ENCODE measurements around the gene UPF3A. TPM values are rescaled to one million over a fixed set of nuclear protein-coding genes. Genes with fewer than 3 reads are reported as not detected.

The UPF3A gene
- total RNA-seq, 1 experiment from 2014 or later: 88.3 TPM

DNA sequence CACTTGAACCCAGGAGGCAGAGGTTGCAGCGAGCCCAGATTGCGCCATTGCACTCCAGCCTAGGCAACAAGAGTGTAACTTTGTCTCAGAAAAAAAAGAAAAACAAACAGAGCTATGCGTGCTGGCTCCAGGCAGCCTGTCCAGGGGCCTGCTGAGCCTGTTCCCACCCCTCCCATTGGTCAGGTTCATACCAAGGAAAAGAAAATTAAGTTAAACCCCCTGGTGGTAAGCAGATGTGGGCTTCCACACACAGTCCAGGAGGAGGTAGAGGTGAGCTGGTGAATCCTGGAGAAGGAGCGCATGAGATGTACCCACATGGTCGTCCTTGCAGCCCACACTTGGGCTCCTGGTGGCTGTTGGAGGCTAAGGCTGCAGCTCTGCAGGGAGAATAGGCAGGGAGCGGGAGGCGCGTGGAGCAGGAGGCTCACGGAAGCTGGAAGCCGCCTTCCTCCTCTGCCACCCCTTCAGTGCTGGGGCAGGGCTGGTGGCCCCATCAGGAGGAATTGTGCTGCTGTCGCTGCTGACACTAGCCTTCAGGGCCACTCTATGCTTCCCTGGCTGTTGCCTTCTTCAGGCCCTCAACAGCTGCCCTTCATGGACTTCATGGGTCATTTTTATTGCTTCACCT, 22.4 kb downstream of the UPF3A start:
- Mint-ChIP-seq H3K27ac (ENCODE audit: unreplicated experiment) (no peak overlapping the region), H3K9me3 (ENCODE audit: unreplicated experiment) (no peaks in the 10 kb centered on the region), H3K4me1 (ENCODE audit: low read depth, unreplicated experiment) (no peaks in the 10 kb centered on the region), H3K27me3 (ENCODE audit: insufficient read depth, unreplicated experiment) (no peaks in the 10 kb centered on the region), H3K36me3 (ENCODE audit: insufficient read depth, unreplicated experiment) (peaks cover 59% of the 10 kb centered on the region), H3K4me3 (ENCODE audit: unreplicated experiment) (no peak overlapping the region)
- H3K4me1 ChIP-seq: no peaks in the 10 kb centered on the region
- TF ChIP-seq CTCF (IDR thresholded peaks at IDR 0.05; ENCODE audit: insufficient read depth in 1 of 2, low read depth in 1 of 2, low read length in 1 of 2, severe bottlenecking in 1 of 2, unreplicated experiment in 1 of 2): no peak
- no peaks in the 10 kb centered on the region for H3K27me3 ChIP-seq (replicated peaks; ENCODE audit: control insufficient read depth, insufficient read depth, low read length)
- H3K9me3 ChIP-seq: no peaks in the 10 kb centered on the region
- intact Hi-C loops (cut with micrococcal nuclease; ENCODE audit: unreplicated experiment): no loop called here
- ChIA-PET CTCF (no interaction called here), POLR2A (no interaction called here)
- H3K36me3 ChIP-seq (ENCODE audit: control insufficient read depth, insufficient read depth, low read length): peaks cover 2% of the 10 kb centered on the region
- no peak overlapping the region for H3K4me3 ChIP-seq (ENCODE audit: low read depth, low read length)
- no TSS peak for BruUV-seq (replicated peaks)
- DNase-seq: no peak

GRCh38 chr13:114304346-114305034, 23.1 kb downstream of the UPF3A start:
- H3K36me3 Mint-ChIP-seq (ENCODE audit: insufficient read depth, unreplicated experiment): peaks cover 54% of the 10 kb centered on the region
- H3K4me1 Mint-ChIP-seq (ENCODE audit: low read depth, unreplicated experiment): no peaks in the 10 kb centered on the region
- H3K4me1 ChIP-seq: no peaks in the 10 kb centered on the region
- no peak overlapping the region for H3K4me3 Mint-ChIP-seq (ENCODE audit: unreplicated experiment)
- no peak overlapping the region for H3K27ac Mint-ChIP-seq (ENCODE audit: unreplicated experiment)
- no peak for DNase-seq
- ChIA-PET CTCF (no interaction called here), POLR2A (no interaction called here)
- no peaks in the 10 kb centered on the region for H3K9me3 ChIP-seq
- intact Hi-C loops (cut with micrococcal nuclease; ENCODE audit: unreplicated experiment): no loop called here
- H3K9me3 Mint-ChIP-seq (ENCODE audit: unreplicated experiment): no peaks in the 10 kb centered on the region
- no peak for TF ChIP-seq CTCF (IDR thresholded peaks at IDR 0.05; ENCODE audit: insufficient read depth in 1 of 2, low read depth in 1 of 2, low read length in 1 of 2, severe bottlenecking in 1 of 2, unreplicated experiment in 1 of 2)
- BruUV-seq (replicated peaks): no TSS peak
- no peak overlapping the region for H3K4me3 ChIP-seq (ENCODE audit: low read depth, low read length)
- no peaks in the 10 kb centered on the region for H3K27me3 ChIP-seq (replicated peaks; ENCODE audit: control insufficient read depth, insufficient read depth, low read length)
- no peaks in the 10 kb centered on the region for H3K27me3 Mint-ChIP-seq (ENCODE audit: insufficient read depth, unreplicated experiment)
- H3K36me3 ChIP-seq (ENCODE audit: control insufficient read depth, insufficient read depth, low read length): peaks cover 2% of the 10 kb centered on the region

DNA sequence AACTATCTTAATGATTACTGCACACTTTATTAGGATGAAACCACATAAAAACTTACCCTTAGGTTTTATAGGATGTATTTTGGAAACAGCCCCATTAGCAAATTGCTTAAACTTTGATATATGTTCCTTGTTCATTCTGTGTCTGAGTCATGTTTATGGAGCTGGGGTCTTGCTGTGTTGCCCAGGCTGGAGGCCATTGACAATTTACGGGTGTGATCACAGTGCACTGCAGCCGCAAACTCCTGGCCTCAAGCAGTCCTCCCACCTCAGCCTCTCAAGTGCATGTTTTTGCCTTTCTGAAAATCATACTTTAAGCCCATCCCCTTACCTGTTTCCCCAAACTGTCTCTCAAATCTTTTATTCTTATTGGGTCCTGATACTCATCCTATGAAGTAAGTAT, 27.7 kb downstream of the UPF3A start:
- no peak overlapping the region for H3K4me3 Mint-ChIP-seq (ENCODE audit: unreplicated experiment)
- Histone ChIP-seq H3K36me3 (ENCODE audit: control insufficient read depth, insufficient read depth, low read length) (no peaks in the 10 kb centered on the region), H3K4me3 (ENCODE audit: low read depth, low read length) (no peak overlapping the region), H3K9me3 (no peaks in the 10 kb centered on the region), H3K27me3 (replicated peaks; ENCODE audit: control insufficient read depth, insufficient read depth, low read length) (no peaks in the 10 kb centered on the region), H3K4me1 (no peaks in the 10 kb centered on the region; the same call in 1 of the 2 replicates)
- no peaks in the 10 kb centered on the region for H3K9me3 Mint-ChIP-seq (ENCODE audit: unreplicated experiment)
- no peak for DNase-seq
- POLR2A ChIA-PET: no interaction called here
- no peak for TF ChIP-seq CTCF (IDR thresholded peaks at IDR 0.05; ENCODE audit: insufficient read depth in 1 of 2, low read depth in 1 of 2, low read length in 1 of 2, severe bottlenecking in 1 of 2, unreplicated experiment in 1 of 2)
- H3K27ac Mint-ChIP-seq (ENCODE audit: unreplicated experiment): no peak overlapping the region
- peaks cover 9% of the 10 kb centered on the region for H3K4me1 Mint-ChIP-seq (ENCODE audit: low read depth, unreplicated experiment)
- H3K27me3 Mint-ChIP-seq (ENCODE audit: insufficient read depth, unreplicated experiment): no peaks in the 10 kb centered on the region
- CTCF ChIA-PET: no interaction called here
- BruUV-seq (replicated peaks): no TSS peak
- peaks cover 16% of the 10 kb centered on the region for H3K36me3 Mint-ChIP-seq (ENCODE audit: insufficient read depth, unreplicated experiment)
- intact Hi-C loops (cut with micrococcal nuclease; ENCODE audit: unreplicated experiment): no loop called here
